Mesenteric fat pad (tissue), 1 donor: ENCODE results near the gene PLIN3. TPM values are rescaled to one million over a fixed set of nuclear protein-coding genes. Genes with fewer than 3 reads are reported as not detected.
A peak's percentile ranks its signal among the peaks of the same experiment; 100 is the strongest.
"Not testable (repeated sequence)": the region's sequence is repeated elsewhere in the genome, so short reads cannot be mapped to it uniquely, and the experiment has no call there.

Experiments used
- DNase-seq: peaks from one replicate; pipeline ENCODE4 v3.0.0-alpha.2; 2020; ENCODE audit warnings: low spot score
- long read RNA-seq: library from polyadenylated mRNA; unstranded; transcript quantifications from one replicate; pipeline ENCODE4 v2.0.0, GENCODE V29; 2020
- total RNA-seq: library from RNA; stranded (reverse); fragmentation: NEBNext Ultra II Directional; extraction: Animal tissue kit (Norgen Biotek cat#: 25700); gene quantifications from one replicate; pipeline ENCODE4 v1.2.1, GENCODE V29; 2021
- donor health status: DM: yes; HTN: yes; CAD: no.

The PLIN3 gene
- total RNA-seq: 95.7 TPM
- long read RNA-seq, transcript PLIN3-202 (8 exons, 1,535 nt): minor isoform, 31 of 1,064 reads
- long read RNA-seq, transcript PLIN3-201 (8 exons, 2,333 nt): major isoform, 910 of 1,064 reads
- long read RNA-seq, partial matches to known transcripts: 75 of 1,064 reads
- long read RNA-seq, other reads (novel, unspliced or antisense): 45 of 1,064 reads

- peak; percentile 100 for DNase-seq
These were observed at the start of gene PLIN3 for GRCh38 chr19:4867534-4868285. TSS of gene PLIN3 (minus strand) at chr19:4867667. CDS start at chr19:4861394, 6,273 bp downstream.

GRCh38 chr19:4916292-4917082, 49.0 kb upstream of the PLIN3 start:
- no peak for DNase-seq

- DNase-seq: no peak
These were observed 47.5 kb upstream of the PLIN3 start for GRCh38 chr19:4914736-4915501.

GRCh38 chr19:4913996-4914735, 46.7 kb upstream of the PLIN3 start:
- DNase-seq: no peak

GRCh38 chr19:4911786-4912672, 44.6 kb upstream of the PLIN3 start:
- DNase-seq: no peak

- DNase-seq: no peak
These were observed 43.8 kb upstream of the PLIN3 start for GRCh38 chr19:4911314-4911713.

GRCh38 chr19:4910594-4911281, 43.3 kb upstream of the PLIN3 start:
- no peak for DNase-seq

GRCh38 chr19:4909897-4910593, 42.6 kb upstream of the PLIN3 start:
- DNase-seq: peak; percentile 95

- no peak for DNase-seq
These were observed 41.9 kb upstream of the PLIN3 start, which contains the start of gene UHRF1 for GRCh38 chr19:4909156-4909896. TSS of gene UHRF1 (plus strand) at chr19:4909501. CDS start at chr19:4910886, 1,385 bp downstream.

GRCh38 chr19:4908781-4909155, 41.3 kb upstream of the PLIN3 start:
- DNase-seq: no peak

- no peak for DNase-seq
These were observed 40.9 kb upstream of the PLIN3 start for GRCh38 chr19:4908360-4908759.

GRCh38 chr19:4906963-4907362, 39.5 kb upstream of the PLIN3 start:
- DNase-seq: no peak

- no peak for DNase-seq
These were observed 37.0 kb upstream of the PLIN3 start for GRCh38 chr19:4904481-4904880.

GRCh38 chr19:4902796-4903195, 35.3 kb upstream of the PLIN3 start, which contains the start of gene ARRDC5:
TSS of gene ARRDC5 (minus strand) at chr19:4902896. CDS start at chr19:4902825, 71 bp downstream.
- DNase-seq: no peak

- DNase-seq: not testable (repeated sequence)
These were observed 33.4 kb upstream of the PLIN3 start for GRCh38 chr19:4900879-4901278.

- DNase-seq: no peak
These were observed 29.7 kb upstream of the PLIN3 start for GRCh38 chr19:4897146-4897545.

- DNase-seq: no peak
These were observed 28.9 kb upstream of the PLIN3 start for GRCh38 chr19:4896372-4896771.
